Brain microvascular endothelial cell (primary cell): ENCODE measurements around the gene FYB1.
A peak's percentile ranks its signal among the peaks of the same experiment; 100 is the strongest.

ENCODE experiments used
- DNase-seq: peaks from one replicate; pipeline ENCODE4 v3.0.0-alpha.2; 2020
- H3K27ac ChIP-seq: fragments of 250-450 bp; sonication (Bioruptor Pico); 2 replicates; pipeline ENCODE4 v1.5.1; 2020; ENCODE audit warnings: mild to moderate bottlenecking, moderate library complexity
- H3K27me3 ChIP-seq: fragments of 250-450 bp; sonication (Bioruptor Pico); replicated peaks from 2 replicates; pipeline ENCODE4 v1.5.1; 2020; ENCODE audit warnings: mild to moderate bottlenecking
- H3K36me3 ChIP-seq: fragments of 250-450 bp; sonication (Bioruptor Pico); replicated peaks from 2 replicates; pipeline ENCODE4 v1.5.1; 2020; ENCODE audit warnings: mild to moderate bottlenecking
- H3K4me3 ChIP-seq: 2 replicates; pipeline ENCODE4 v1.5.1; 2011; ENCODE audit warnings: low read depth, mild to moderate bottlenecking, control low read depth, low read length, moderate library complexity
- in situ Hi-C: cut with HindIII; loops from 2 replicates; pipeline ENCODE4 v1.10.0; 2017; ENCODE audit warnings: low sequenced_read_pairs, low pct_ligation_motif_present
- TF ChIP-seq, protein P1 (sequence below): IDR thresholded peaks from 2 replicates; pipeline ENCODE4 v1.5.1; 2011; ENCODE audit warnings: low read depth, mild to moderate bottlenecking, moderate library complexity, low read length, control low read depth, inconsistent platforms; ENCODE audit errors: missing control alignments

The FYB1 gene

DNA sequence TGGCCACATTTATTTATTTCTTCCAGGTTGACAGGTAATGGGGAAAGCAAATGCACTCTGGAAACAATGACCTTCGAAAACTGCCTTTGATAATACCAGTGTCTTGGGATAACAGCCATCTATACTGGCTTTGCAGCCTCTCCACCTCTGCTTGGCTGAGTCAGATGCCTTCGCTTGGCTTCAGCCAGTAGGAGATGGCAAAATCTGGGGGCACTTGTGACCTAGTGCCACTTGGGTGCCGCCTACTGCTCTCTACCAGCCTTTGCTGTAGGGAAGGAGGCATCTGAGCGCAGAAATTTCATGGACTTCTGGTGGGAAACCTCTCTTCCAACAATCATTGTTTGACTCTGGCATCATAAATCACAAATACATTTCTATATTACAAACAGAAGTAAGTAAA, 21.8 kb downstream of the FYB1 start:
- Histone ChIP-seq H3K27me3 (no peaks in the 10 kb centered on the region), H3K36me3 (no peaks in the 10 kb centered on the region), H3K4me3 (no peak overlapping the region), H3K27ac (peak overlapping the region; percentile 95)
- DNase-seq = no peak
- in situ Hi-C loops = no loop called here
- TF ChIP-seq, protein P1, sequence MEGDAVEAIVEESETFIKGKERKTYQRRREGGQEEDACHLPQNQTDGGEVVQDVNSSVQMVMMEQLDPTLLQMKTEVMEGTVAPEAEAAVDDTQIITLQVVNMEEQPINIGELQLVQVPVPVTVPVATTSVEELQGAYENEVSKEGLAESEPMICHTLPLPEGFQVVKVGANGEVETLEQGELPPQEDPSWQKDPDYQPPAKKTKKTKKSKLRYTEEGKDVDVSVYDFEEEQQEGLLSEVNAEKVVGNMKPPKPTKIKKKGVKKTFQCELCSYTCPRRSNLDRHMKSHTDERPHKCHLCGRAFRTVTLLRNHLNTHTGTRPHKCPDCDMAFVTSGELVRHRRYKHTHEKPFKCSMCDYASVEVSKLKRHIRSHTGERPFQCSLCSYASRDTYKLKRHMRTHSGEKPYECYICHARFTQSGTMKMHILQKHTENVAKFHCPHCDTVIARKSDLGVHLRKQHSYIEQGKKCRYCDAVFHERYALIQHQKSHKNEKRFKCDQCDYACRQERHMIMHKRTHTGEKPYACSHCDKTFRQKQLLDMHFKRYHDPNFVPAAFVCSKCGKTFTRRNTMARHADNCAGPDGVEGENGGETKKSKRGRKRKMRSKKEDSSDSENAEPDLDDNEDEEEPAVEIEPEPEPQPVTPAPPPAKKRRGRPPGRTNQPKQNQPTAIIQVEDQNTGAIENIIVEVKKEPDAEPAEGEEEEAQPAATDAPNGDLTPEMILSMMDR = no peak

- H3K4me3 ChIP-seq = no peak overlapping the region
Observed at GRCh38 chr5:39195198-39195826, 24.1 kb downstream of the FYB1 start.

GRCh38 chr5:39194466-39195136, 24.8 kb downstream of the FYB1 start:
- in situ Hi-C loops = no loop called here
- no peak overlapping the region for H3K4me3 ChIP-seq
- no peaks in the 10 kb centered on the region for H3K36me3 ChIP-seq
- TF ChIP-seq, protein P1 = no peak
- DNase-seq = peak; percentile 95
- peak overlapping the region; percentile 95 for H3K27ac ChIP-seq
- H3K27me3 ChIP-seq = no peaks in the 10 kb centered on the region

More at GRCh38 chr5:39195198-39195826, 24.1 kb downstream of the FYB1 start:
- in situ Hi-C loops = no loop called here
- peak overlapping the region; percentile 95 for H3K27ac ChIP-seq
- TF ChIP-seq, protein P1 = no peak
- no peaks in the 10 kb centered on the region for H3K36me3 ChIP-seq
- DNase-seq = no peak
- H3K27me3 ChIP-seq = no peaks in the 10 kb centered on the region

- H3K36me3 ChIP-seq = no peaks in the 10 kb centered on the region
- TF ChIP-seq, protein P1 = no peak
- H3K27me3 ChIP-seq = no peaks in the 10 kb centered on the region
- DNase-seq = no peak
- H3K27ac ChIP-seq = no peak overlapping the region
- in situ Hi-C loops = no loop called here
- no peak overlapping the region for H3K4me3 ChIP-seq
Observed at GRCh38 chr5:39193553-39194465, 25.6 kb downstream of the FYB1 start.

DNA sequence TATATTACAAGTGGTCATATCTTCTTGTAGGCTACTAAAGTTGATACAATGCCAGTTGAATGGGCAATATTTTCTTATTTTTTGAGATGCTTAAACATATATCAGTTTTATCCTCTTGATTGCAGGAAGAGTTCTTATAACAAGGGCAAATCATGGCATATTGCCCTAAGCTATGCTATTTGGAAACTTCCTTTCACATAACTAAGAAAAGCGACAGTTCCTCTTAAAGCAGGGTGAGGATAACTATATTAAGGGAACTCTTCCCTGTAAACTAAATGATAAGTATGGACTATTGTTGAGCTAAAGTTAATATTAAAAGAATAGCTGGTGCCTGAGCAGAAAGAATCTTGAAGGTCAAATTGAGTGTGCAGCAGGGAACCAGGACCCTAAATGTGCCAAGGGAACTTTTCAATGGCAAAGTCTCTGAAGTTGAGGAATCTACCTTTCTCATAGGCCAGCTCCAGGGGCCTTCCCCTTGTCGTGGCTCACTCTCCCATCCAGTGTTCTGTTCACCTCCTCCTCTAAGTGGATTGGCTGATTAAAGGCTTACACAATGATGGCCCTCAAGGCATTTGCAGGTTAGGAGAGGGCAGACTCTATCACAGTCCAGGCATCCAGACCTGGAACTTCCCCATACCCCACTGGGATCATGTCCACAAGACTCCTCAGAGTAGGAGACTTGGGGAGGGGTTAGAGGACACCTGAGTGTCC, 26.8 kb downstream of the FYB1 start:
- in situ Hi-C loops = no loop called here
- H3K4me3 ChIP-seq = no peak overlapping the region
- H3K36me3 ChIP-seq = no peaks in the 10 kb centered on the region
- no peaks in the 10 kb centered on the region for H3K27me3 ChIP-seq
- H3K27ac ChIP-seq = no peak overlapping the region
- DNase-seq = no peak
- TF ChIP-seq, protein P1 = no peak
